Left lung (tissue), 10 donors: ENCODE data around the gene CEACAM4. TPM values are rescaled to one million over a fixed set of nuclear protein-coding genes. Genes with fewer than 3 reads are reported as not detected.
A peak's percentile ranks its signal among the peaks of the same experiment; 100 is the strongest.

ENCODE experiments used
- ATAC-seq: fragments of 200-7000 bp; cut with Tn5 transposase; one replicate; pipeline ENCODE4 v1.9.1; 2020; ENCODE audit warnings: moderate library complexity
- DNase-seq, 4 donors: peaks; one replicate each; pipeline ENCODE4 v3.0.0-alpha.2; 2013 to 2020
- H3K27ac ChIP-seq, 2 donors: fragments of 200-600 bp; sonication (generic) in 1 of 2; one replicate each; pipeline versions ENCODE4 v1.5.0 to v1.8.0; 2020 to 2021
- H3K27me3 ChIP-seq, 2 donors: fragments of 200-600 bp; sonication (generic) in 1 of 2; one replicate each; pipeline versions ENCODE4 v1.5.0 to v1.8.0; 2020 to 2021
- H3K36me3 ChIP-seq, 2 donors: fragments of 200-600 bp; sonication (generic) in 1 of 2; one replicate each; pipeline versions ENCODE4 v1.5.0 to v1.8.0; 2020 to 2021
- H3K4me1 ChIP-seq, 2 donors: fragments of 200-600 bp; one replicate each; pipeline ENCODE4 v1.8.0; 2021
- H3K4me3 ChIP-seq, 2 donors: fragments of 200-600 bp; sonication (generic) in 1 of 2; one replicate each; pipeline versions ENCODE4 v1.5.0 to v1.8.0; 2020 to 2021; ENCODE audit warnings: mild to moderate bottlenecking in 1 of 2
- H3K9me3 ChIP-seq, 2 donors: fragments of 200-600 bp; sonication (generic) in 1 of 2; one replicate each; pipeline versions ENCODE4 v1.5.0 to v1.8.0; 2020 to 2021
- intact Hi-C, 2 donors: fragments of 100-400 bp; cut with DNase I; formaldehyde crosslinking; loops; one replicate each; pipeline versions ENCODE4 v1.11.2 to v1.14.2; 2022
- polyA plus RNA-seq, 6 donors: library from polyadenylated mRNA; unstranded; fragments of 120-200 nt; gene quantifications; one replicate each; pipeline ENCODE4 v1.2.1, GENCODE V29; 2013; ENCODE audit not compliant: insufficient read length in 6 of 6
- total RNA-seq, 2 donors: library from RNA; stranded (reverse); fragmentation: NEBNext Ultra II Directional; extraction: Animal tissue kit (Norgen Biotek cat#: 25700); gene quantifications; one replicate each; pipeline ENCODE4 v1.2.1, GENCODE V29; 2021
- TF ChIP-seq, protein P1 (sequence below), 2 donors: fragments of 200-600 bp; sonication (generic) in 1 of 2; IDR thresholded peaks; one replicate each; pipeline versions ENCODE4 v1.5.0 to v1.8.0; 2021; ENCODE audit warnings: antibody characterized with exemption in 2 of 2
- donor health status: DM: no; HTN: yes; CAD: no.
- donor health status: DM: no; HTN: no; CAD: no.

Gene CEACAM4
- total and polyA plus RNA-seq, 8 donors, result 0.13 to 13.7 (median 0.28) TPM; not detected in 3

DNA sequence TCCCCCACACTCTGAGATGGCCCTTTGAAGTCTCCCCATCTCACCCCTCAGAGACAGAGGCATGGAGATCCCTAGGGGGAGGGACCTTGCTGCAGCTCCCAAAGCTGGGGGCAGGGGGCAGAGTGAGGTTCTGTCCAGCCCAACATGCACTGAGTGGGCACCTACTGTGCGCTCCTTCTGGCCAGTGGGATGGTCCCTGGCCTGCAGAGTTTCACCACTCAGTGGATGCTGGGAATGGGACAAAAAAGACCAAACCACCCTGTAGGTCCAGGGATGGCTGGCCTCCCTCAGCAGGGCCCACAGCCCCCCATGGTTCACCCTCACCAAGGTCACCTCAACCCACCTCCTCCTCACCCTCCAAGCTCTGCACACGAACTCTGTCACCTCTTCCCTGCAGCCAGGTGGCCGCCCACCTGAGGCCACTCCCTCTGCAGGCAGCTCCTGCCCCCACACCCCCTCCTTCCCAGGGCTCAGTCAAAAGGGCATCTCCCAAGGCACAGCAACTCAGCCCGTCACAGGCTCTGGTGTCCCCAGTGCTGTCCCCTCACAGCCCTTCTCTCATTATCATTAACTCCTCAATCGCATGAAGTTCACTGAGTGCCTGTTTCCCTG is 34.8 kb downstream of the CEACAM4 start:
- H3K4me1 ChIP-seq, result peaks cover 0 to 9% of the 10 kb centered on the region in 2 donors
- no peak for DNase-seq
- no peak for ATAC-seq
- H3K27me3 ChIP-seq, result peaks cover 0 to 37% of the 10 kb centered on the region in 2 donors
- peaks cover 0 to 6% of the 10 kb centered on the region in 2 donors for H3K36me3 ChIP-seq
- TF ChIP-seq, protein P1, sequence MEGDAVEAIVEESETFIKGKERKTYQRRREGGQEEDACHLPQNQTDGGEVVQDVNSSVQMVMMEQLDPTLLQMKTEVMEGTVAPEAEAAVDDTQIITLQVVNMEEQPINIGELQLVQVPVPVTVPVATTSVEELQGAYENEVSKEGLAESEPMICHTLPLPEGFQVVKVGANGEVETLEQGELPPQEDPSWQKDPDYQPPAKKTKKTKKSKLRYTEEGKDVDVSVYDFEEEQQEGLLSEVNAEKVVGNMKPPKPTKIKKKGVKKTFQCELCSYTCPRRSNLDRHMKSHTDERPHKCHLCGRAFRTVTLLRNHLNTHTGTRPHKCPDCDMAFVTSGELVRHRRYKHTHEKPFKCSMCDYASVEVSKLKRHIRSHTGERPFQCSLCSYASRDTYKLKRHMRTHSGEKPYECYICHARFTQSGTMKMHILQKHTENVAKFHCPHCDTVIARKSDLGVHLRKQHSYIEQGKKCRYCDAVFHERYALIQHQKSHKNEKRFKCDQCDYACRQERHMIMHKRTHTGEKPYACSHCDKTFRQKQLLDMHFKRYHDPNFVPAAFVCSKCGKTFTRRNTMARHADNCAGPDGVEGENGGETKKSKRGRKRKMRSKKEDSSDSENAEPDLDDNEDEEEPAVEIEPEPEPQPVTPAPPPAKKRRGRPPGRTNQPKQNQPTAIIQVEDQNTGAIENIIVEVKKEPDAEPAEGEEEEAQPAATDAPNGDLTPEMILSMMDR (IDR thresholded peaks at IDR 0.05), result no peak
- no peak overlapping the region for H3K27ac ChIP-seq
- peaks cover 0 to 1% of the 10 kb centered on the region in 2 donors for H3K9me3 ChIP-seq
- intact Hi-C loops, result no loop called here
- no peak overlapping the region for H3K4me3 ChIP-seq

DNA sequence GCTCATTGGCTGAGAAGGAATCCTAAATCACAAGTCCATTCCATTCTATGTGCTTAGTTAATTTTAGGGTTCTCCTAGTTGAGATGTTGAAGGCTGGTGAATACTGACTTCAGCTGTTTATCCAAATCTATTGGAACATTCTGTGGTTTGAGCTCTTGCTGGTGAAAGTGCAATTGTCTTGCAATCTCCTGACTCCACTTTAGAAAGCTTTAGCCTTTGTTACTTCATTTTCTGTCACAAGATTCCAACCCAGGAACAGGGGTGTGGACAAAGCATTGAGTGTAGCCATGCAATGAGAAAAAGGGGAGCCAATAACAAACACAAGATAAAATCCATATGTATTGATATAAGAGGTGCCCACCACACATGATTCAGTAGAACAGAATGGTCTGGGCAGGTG is 35.9 kb downstream of the CEACAM4 start:
- DNase-seq, result no peak
- Histone ChIP-seq H3K4me1 (peaks cover 0 to 9% of the 10 kb centered on the region in 2 donors), H3K27ac (peak overlapping the region in 1 of 2 donors; percentile 11), H3K36me3 (peaks cover 0 to 16% of the 10 kb centered on the region in 2 donors), H3K4me3 (no peak overlapping the region), H3K9me3 (peaks cover 0 to 1% of the 10 kb centered on the region in 2 donors), H3K27me3 (peaks cover 0 to 26% of the 10 kb centered on the region in 2 donors)
- ATAC-seq, result no peak
- TF ChIP-seq, protein P1 (IDR thresholded peaks at IDR 0.05), result no peak
- intact Hi-C loops, result no loop called here

- no peak overlapping the region for H3K27ac ChIP-seq
- intact Hi-C loops, result no loop called here
- TF ChIP-seq, protein P1 (IDR thresholded peaks at IDR 0.05), result no peak
- H3K9me3 ChIP-seq, result peaks cover 0 to 1% of the 10 kb centered on the region in 2 donors
- peaks cover 0 to 24% of the 10 kb centered on the region in 2 donors for H3K27me3 ChIP-seq
- H3K4me1 ChIP-seq, result no peaks in the 10 kb centered on the region
- no peak for DNase-seq
- H3K36me3 ChIP-seq, result peaks cover 0 to 31% of the 10 kb centered on the region in 2 donors
- no peak overlapping the region for H3K4me3 ChIP-seq
- no peak for ATAC-seq
These were observed 37.5 kb downstream of the CEACAM4 start for GRCh38 chr19:41589371-41589770.

DNA sequence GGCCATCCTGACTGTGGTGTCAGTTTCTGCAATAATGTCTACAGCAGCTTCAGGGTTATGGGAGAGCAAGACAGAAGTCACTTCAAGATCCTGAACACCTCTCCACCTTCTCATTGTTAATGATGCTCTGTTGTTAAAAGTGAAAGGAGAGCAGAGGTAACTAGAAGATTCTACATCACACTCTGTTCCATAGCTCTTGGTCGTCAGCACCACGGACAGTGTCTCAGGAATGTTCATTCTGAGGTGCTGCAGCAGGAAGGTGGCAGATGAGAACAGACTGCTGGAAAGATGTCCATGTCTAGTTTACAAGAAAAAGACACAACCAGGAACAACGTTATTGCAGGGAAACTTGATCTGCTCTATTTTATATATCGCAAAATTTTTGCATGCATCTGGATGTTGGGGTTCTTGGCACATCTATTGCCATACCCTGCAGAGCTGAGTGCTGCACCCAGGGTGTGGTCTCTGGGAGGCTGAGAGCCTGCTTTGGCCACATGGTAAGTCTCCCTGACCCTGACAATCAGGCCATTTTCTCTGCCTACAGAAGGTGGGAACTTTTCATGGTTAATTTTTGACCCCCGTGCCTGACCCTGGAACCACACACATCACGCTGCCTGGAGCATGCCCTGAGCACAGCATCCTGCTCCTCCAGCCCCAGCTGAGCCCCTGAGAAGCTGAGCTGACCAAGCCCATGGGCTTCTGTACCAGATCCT is 38.2 kb downstream of the CEACAM4 start:
- ATAC-seq (peak; percentile 76), DNase-seq (peak in 1 of 4 donors; percentile 27)
- no peak overlapping the region for H3K27ac ChIP-seq
- peaks cover 0 to 24% of the 10 kb centered on the region in 2 donors for H3K27me3 ChIP-seq
- H3K36me3 ChIP-seq, result peaks cover 0 to 38% of the 10 kb centered on the region in 2 donors
- TF ChIP-seq, protein P1 (IDR thresholded peaks at IDR 0.05), result no peak
- H3K4me3 ChIP-seq, result no peak overlapping the region
- no peaks in the 10 kb centered on the region for H3K4me1 ChIP-seq
- H3K9me3 ChIP-seq, result peaks cover 0 to 1% of the 10 kb centered on the region in 2 donors
- intact Hi-C loops, result no loop called here

DNA sequence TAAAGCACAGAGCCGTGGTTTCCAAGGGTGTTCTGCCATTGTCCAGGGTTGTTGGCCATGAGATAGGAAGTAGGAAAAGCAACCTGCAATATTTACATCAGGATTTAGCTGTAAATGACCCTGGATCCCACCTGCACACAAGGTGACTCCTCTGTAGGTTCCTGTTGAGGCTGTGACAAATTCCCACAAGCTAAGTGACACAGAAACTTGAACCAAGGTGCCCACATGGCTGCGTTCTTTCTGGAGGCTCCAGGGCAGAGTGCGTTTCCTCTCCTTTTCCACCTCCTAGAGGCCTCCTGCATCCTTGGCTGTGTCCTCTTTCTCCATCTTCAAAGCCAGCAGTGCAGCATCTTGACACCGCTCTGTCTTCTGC is 39.0 kb downstream of the CEACAM4 start:
- Histone ChIP-seq H3K27ac (no peak overlapping the region), H3K9me3 (peaks cover 0 to 4% of the 10 kb centered on the region in 2 donors), H3K4me3 (no peak overlapping the region), H3K36me3 (peaks cover 0 to 42% of the 10 kb centered on the region in 2 donors), H3K27me3 (peaks cover 0 to 24% of the 10 kb centered on the region in 2 donors), H3K4me1 (no peaks in the 10 kb centered on the region)
- ATAC-seq, result no peak
- DNase-seq, result no peak
- intact Hi-C loops, result no loop called here
- TF ChIP-seq, protein P1 (IDR thresholded peaks at IDR 0.05), result no peak
